SK-N-SH (cell line): ENCODE measurements around the gene MTUS2. TPM values are rescaled to one million over a fixed set of nuclear protein-coding genes. Genes with fewer than 3 reads are reported as not detected.

Experiments used
- CTCF ChIA-PET: fragments of 300-600, 350-600 bp; formaldehyde crosslinking; extraction: SDS; loops from one replicate; lab custom pipeline; 2021; lab: Yijun Ruan, JAX
- POLR2A ChIA-PET: fragments of 350-600 bp; sonication (Branson Sonifier 250); formaldehyde crosslinking; extraction: SDS; loops from one replicate; lab custom pipeline; 2020; ENCODE audit warnings: antibody characterized with exemption, inconsistent platforms; lab: Yijun Ruan, JAX
- DNase-seq: peaks from one replicate; pipeline ENCODE4 v3.0.0; 2012
- H2AFZ ChIP-seq: fragments of 200-600 bp; sonication (generic); 2 replicates; pipeline ENCODE4 v1.8.1; 2016; ENCODE audit warnings: antibody characterized with exemption, mild to moderate bottlenecking, low read depth
- H3F3A ChIP-seq: fragments of 200-600 bp; sonication (generic); replicated peaks from 2 replicates; pipeline ENCODE3; 2016; ENCODE audit warnings: antibody characterized with exemption, mild to moderate bottlenecking; ENCODE audit not compliant: insufficient read depth
- H3K27ac ChIP-seq, 2 experiments: fragments of 200-500 bp in 1 of 2; fragments of 200-600 bp in 1 of 2; sonication (Bioruptor generic) in 1 of 2; sonication (generic), shearing (Covaris generic) in 1 of 2; 2 replicates each; pipeline versions ENCODE4 v1.5.1 to v1.6.1; 2014 to 2016; ENCODE audit warnings: low read depth in 2 of 2, inconsistent platforms in 1 of 2, low read length in 1 of 2, mild to moderate bottlenecking in 1 of 2, mixed read lengths in 1 of 2
- H3K27me3 ChIP-seq: fragments of 200-600 bp; sonication (generic), shearing (Covaris generic); 2 replicates; pipeline ENCODE4 v1.6.1; 2016; ENCODE audit warnings: mixed run types; ENCODE audit not compliant: insufficient read depth
- H3K36me3 ChIP-seq, 2 experiments: fragments of 200-500 bp in 1 of 2; fragments of 200-600 bp in 1 of 2; sonication (Bioruptor generic) in 1 of 2; sonication (generic) in 1 of 2; replicated peaks in 1 of 2; 2 replicates each; pipeline versions ENCODE3 to v1.5.1; 2014 to 2016; ENCODE audit warnings: low read length in 1 of 2, mild to moderate bottlenecking in 1 of 2; ENCODE audit not compliant: insufficient read depth in 2 of 2, control insufficient read depth in 1 of 2
- H3K4me1 ChIP-seq, 2 experiments: fragments of 200-500 bp in 1 of 2; fragments of 200-600 bp in 1 of 2; sonication (Bioruptor generic) in 1 of 2; sonication (generic), shearing (Covaris generic) in 1 of 2; 2 replicates each; pipeline versions ENCODE4 v1.5.1 to v1.6.1; 2014 to 2016; ENCODE audit warnings: low read depth in 1 of 2, low read length in 1 of 2, mixed run types in 1 of 2; ENCODE audit not compliant: insufficient read depth in 2 of 2, control insufficient read depth in 1 of 2
- H3K4me2 ChIP-seq: fragments of 200-600 bp; sonication (generic), shearing (Covaris generic); 2 replicates; pipeline ENCODE4 v1.6.1; 2017; ENCODE audit warnings: mixed run types
- H3K4me3 ChIP-seq, 2 experiments: fragments of 200-500 bp in 1 of 2; fragments of 200-600 bp in 1 of 2; sonication (Bioruptor generic) in 1 of 2; sonication (generic), shearing (Covaris generic) in 1 of 2; 2 replicates each; pipeline versions ENCODE4 v1.5.1 to v1.8.1; 2014 to 2016; ENCODE audit warnings: low read depth in 2 of 2, inconsistent platforms in 1 of 2, low read length in 1 of 2, mild to moderate bottlenecking in 1 of 2, mixed read lengths in 1 of 2, moderate library complexity in 1 of 2
- H3K79me2 ChIP-seq: fragments of 200-600 bp; sonication (generic); 2 replicates; pipeline ENCODE4 v1.8.1; 2017; ENCODE audit warnings: mild to moderate bottlenecking; ENCODE audit not compliant: insufficient read depth
- H3K9ac ChIP-seq: fragments of 200-600 bp; sonication (generic); 2 replicates; pipeline ENCODE4 v1.6.1; 2017; ENCODE audit warnings: mixed run types
- H3K9me2 ChIP-seq: fragments of 200-600 bp; sonication (generic); 2 replicates; pipeline ENCODE4 v1.6.1; 2017; ENCODE audit warnings: mixed run types
- H3K9me3 ChIP-seq: fragments of 200-600 bp; sonication (generic); 2 replicates; pipeline ENCODE4 v1.6.1; 2017; ENCODE audit warnings: mixed run types, mild to moderate bottlenecking, moderate library complexity
- H4K20me1 ChIP-seq: fragments of 200-600 bp; sonication (generic); 2 replicates; pipeline ENCODE4 v1.6.1; 2017; ENCODE audit warnings: mild to moderate bottlenecking, mixed run types; ENCODE audit not compliant: insufficient read depth
- EZH2phosphoT487 ChIP-seq: fragments of 200-600 bp; sonication (generic); IDR thresholded peaks from 2 replicates; pipeline ENCODE4 v1.6.1; 2017; ENCODE audit warnings: low read depth, mixed run types, mild to moderate bottlenecking, antibody characterized with exemption, moderate library complexity, borderline replicate concordance
- FOSL2 ChIP-seq: IDR thresholded peaks from 2 replicates; pipeline ENCODE4 v1.4.0; 2012; ENCODE audit warnings: low read depth, mild to moderate bottlenecking, moderate library complexity, borderline replicate concordance
- FOXM1 ChIP-seq: IDR thresholded peaks from 2 replicates; pipeline ENCODE4 v1.4.0; 2012; ENCODE audit warnings: low read depth, mild to moderate bottlenecking
- IRF3 ChIP-seq: fragments of 150-350 bp; IDR thresholded peaks from 2 replicates; pipeline ENCODE4 v1.6.1; 2016; ENCODE audit warnings: mild to moderate bottlenecking, low read depth, low read length
- MAX ChIP-seq: IDR thresholded peaks from 2 replicates; pipeline ENCODE4 v1.4.0; 2012; ENCODE audit warnings: low read depth
- MEF2A ChIP-seq: IDR thresholded peaks from 2 replicates; pipeline ENCODE4 v1.4.0; 2012; ENCODE audit warnings: low read depth, borderline replicate concordance
- MXI1 ChIP-seq: IDR thresholded peaks from 2 replicates; pipeline ENCODE4 v1.6.1; 2012; ENCODE audit warnings: mild to moderate bottlenecking, low read depth, low read length, improper control_type of control experiment
- NFIC ChIP-seq: IDR thresholded peaks from 2 replicates; pipeline ENCODE4 v1.4.0; 2012; ENCODE audit warnings: borderline replicate concordance
- NRF1 ChIP-seq: IDR thresholded peaks from 2 replicates; pipeline ENCODE4 v1.6.1; 2012; ENCODE audit warnings: low read depth, mild to moderate bottlenecking, low read length
- RFX5 ChIP-seq: IDR thresholded peaks from 2 replicates; pipeline ENCODE4 v1.6.1; 2012; ENCODE audit warnings: mild to moderate bottlenecking, improper control_type of control experiment, low read length
- TAF1 ChIP-seq: IDR thresholded peaks from 2 replicates; pipeline ENCODE4 v1.6.1; 2012; ENCODE audit warnings: low read depth, mild to moderate bottlenecking, low read length, moderate library complexity, borderline replicate concordance
- WGBS: methylation state at CpG from one replicate; pipeline ENCODE4 v1.1.6; 2017; ENCODE audit warnings: low lambda C conversion rate; 5-methylcytosine and 5-hydroxymethylcytosine counted together
- polyA plus RNA-seq, 3 experiments: library from polyadenylated mRNA; depleted of rRNA; stranded (reverse); fragments of >200 nt; gene quantifications; 2 replicates each; pipeline ENCODE4 v1.2.3, GENCODE V29; 2012
- TF ChIP-seq, protein P1 (sequence below): fragments of 150-350 bp; IDR thresholded peaks from 2 replicates; pipeline ENCODE4 v1.6.1; 2017; ENCODE audit warnings: antibody characterized with exemption, low read length, low read depth, borderline replicate concordance
- TF ChIP-seq, protein P2 (sequence below): IDR thresholded peaks from 2 replicates; pipeline ENCODE4 v1.6.1; 2012; ENCODE audit warnings: mild to moderate bottlenecking, low read depth, low read length, moderate library complexity

MTUS2 gene
- polyA plus RNA-seq, 1 of the 3 experiments (the other 2 are of a cell fraction), result 1.7 TPM

DNA sequence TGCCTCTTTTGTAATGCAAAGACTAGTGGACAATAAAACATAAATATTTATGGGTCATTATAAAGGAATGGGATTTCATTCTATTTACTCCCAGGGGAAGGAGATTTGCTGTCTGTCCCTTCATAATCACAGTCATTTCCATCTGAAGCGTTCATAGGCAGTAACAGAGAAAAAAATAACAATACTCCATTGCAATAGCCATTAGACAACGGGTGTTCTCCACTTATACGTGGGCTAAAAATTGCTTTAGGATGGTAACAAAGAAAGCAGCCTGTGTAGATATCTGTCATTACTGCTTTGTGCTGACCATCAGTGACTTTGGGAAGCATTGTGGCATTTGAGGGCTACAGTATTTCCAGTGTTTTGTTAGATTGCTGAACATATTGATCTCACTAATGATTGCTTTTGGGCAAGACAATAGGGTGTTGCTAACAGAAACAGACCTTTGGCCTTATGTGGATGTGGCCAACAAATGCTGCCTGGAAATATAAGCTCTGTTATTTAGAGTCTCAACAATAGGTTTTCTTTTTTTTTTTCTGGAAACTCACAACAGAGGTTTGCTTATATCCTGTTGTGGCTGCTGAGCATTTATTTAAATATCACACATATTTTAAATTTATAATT lies 355.2 kb downstream of the MTUS2 start:
- H3K4me3 ChIP-seq, result no peak overlapping the region
- no peaks in the 10 kb centered on the region for H3F3A ChIP-seq
- no peaks in the 10 kb centered on the region for H3K27me3 ChIP-seq
- H3K4me1 ChIP-seq, result no peaks in the 10 kb centered on the region
- H3K27ac ChIP-seq, result no peak overlapping the region
- H3K9me3 ChIP-seq, result no peaks in the 10 kb centered on the region
- H2AFZ ChIP-seq, result no peak overlapping the region
- ChIA-PET CTCF (interaction anchor here (0.9 kb wide), 1 partner anchor 70 kb away, joined by 3 read pairs; no protein-coding TSS in a partner anchor), POLR2A (no interaction called here)
- TF ChIP-seq MAX (no peak), RFX5 (no peak), MXI1 (no peak), FOXM1 (no peak), NFIC (no peak), MEF2A (no peak), NRF1 (no peak), IRF3 (no peak), EZH2phosphoT487 (no peak), FOSL2 (no peak), TAF1 (no peak)
- TF ChIP-seq, protein P1, sequence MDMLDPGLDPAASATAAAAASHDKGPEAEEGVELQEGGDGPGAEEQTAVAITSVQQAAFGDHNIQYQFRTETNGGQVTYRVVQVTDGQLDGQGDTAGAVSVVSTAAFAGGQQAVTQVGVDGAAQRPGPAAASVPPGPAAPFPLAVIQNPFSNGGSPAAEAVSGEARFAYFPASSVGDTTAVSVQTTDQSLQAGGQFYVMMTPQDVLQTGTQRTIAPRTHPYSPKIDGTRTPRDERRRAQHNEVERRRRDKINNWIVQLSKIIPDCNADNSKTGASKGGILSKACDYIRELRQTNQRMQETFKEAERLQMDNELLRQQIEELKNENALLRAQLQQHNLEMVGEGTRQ, result no peak
- TF ChIP-seq, protein P2, sequence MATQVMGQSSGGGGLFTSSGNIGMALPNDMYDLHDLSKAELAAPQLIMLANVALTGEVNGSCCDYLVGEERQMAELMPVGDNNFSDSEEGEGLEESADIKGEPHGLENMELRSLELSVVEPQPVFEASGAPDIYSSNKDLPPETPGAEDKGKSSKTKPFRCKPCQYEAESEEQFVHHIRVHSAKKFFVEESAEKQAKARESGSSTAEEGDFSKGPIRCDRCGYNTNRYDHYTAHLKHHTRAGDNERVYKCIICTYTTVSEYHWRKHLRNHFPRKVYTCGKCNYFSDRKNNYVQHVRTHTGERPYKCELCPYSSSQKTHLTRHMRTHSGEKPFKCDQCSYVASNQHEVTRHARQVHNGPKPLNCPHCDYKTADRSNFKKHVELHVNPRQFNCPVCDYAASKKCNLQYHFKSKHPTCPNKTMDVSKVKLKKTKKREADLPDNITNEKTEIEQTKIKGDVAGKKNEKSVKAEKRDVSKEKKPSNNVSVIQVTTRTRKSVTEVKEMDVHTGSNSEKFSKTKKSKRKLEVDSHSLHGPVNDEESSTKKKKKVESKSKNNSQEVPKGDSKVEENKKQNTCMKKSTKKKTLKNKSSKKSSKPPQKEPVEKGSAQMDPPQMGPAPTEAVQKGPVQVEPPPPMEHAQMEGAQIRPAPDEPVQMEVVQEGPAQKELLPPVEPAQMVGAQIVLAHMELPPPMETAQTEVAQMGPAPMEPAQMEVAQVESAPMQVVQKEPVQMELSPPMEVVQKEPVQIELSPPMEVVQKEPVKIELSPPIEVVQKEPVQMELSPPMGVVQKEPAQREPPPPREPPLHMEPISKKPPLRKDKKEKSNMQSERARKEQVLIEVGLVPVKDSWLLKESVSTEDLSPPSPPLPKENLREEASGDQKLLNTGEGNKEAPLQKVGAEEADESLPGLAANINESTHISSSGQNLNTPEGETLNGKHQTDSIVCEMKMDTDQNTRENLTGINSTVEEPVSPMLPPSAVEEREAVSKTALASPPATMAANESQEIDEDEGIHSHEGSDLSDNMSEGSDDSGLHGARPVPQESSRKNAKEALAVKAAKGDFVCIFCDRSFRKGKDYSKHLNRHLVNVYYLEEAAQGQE, result no peak
- H3K36me3 ChIP-seq, result no peaks in the 10 kb centered on the region
- H3K4me2 ChIP-seq, result no peak overlapping the region
- no peaks in the 10 kb centered on the region for H3K79me2 ChIP-seq
- WGBS, result 4% methylated on average over 3 of the region's 3 CpGs
- no peaks in the 10 kb centered on the region for H3K9me2 ChIP-seq
- H4K20me1 ChIP-seq, result no peaks in the 10 kb centered on the region
- H3K9ac ChIP-seq, result no peak overlapping the region
- DNase-seq, result no peak
